ENCODE measurements around the gene MRC1.
"Not testable (repeated sequence)": the region's sequence is repeated elsewhere in the genome, so short reads cannot be mapped to it uniquely, and the experiment has no call there.

MRC1 gene

DNA sequence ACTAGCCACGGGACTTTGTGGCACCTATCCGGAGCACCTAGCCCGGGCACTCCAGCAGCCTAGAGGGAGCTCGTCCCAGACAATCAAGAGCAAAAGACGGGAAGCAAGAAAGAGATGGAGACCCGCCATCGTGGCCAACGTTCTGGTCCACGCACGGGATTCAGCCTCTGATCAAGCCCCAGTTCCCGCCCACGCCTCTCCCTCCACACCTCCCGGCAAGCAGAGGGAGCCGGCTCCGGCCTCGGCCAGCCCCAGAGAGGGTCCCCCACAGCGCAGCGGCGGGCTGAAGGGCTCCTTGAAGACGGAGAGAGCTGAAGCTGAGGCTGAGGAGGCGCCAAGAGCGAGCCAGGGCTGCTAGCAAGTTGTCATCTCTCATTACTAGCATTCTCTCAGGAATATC, 141.6 kb downstream of the MRC1 start:
- Histone ChIP-seq H3K9ac (ENCODE audit: low read length) (no peak overlapping the region), H2AFZ (ENCODE audit: low read length) (no peak overlapping the region), H3K4me3 (ENCODE audit: low read depth, low read length, poor library complexity, severe bottlenecking) (no peak overlapping the region), H3K27ac (ENCODE audit: low read depth, low read length, poor library complexity, severe bottlenecking) (no peak overlapping the region), H3K27me3 (ENCODE audit: insufficient read depth, low read length) (no peaks in the 10 kb centered on the region), H3K9me3 (ENCODE audit: low read length) (no peaks in the 10 kb centered on the region), H3K79me2 (ENCODE audit: insufficient read depth, low read length) (no peaks in the 10 kb centered on the region), H3K4me1 (ENCODE audit: insufficient read depth, low read length, severe bottlenecking) (no peaks in the 10 kb centered on the region), H3K4me2 (ENCODE audit: low read length) (no peak overlapping the region), H3F3A (ENCODE audit: insufficient read depth, low read length) (no peaks in the 10 kb centered on the region), H3K36me3 (ENCODE audit: insufficient read depth, low read length) (no peaks in the 10 kb centered on the region), H3K9me2 (ENCODE audit: low read depth, low read length) (no peaks in the 10 kb centered on the region), H4K20me1 (ENCODE audit: insufficient read depth, low read length) (no peaks in the 10 kb centered on the region)
- TF ChIP-seq, protein P1, sequence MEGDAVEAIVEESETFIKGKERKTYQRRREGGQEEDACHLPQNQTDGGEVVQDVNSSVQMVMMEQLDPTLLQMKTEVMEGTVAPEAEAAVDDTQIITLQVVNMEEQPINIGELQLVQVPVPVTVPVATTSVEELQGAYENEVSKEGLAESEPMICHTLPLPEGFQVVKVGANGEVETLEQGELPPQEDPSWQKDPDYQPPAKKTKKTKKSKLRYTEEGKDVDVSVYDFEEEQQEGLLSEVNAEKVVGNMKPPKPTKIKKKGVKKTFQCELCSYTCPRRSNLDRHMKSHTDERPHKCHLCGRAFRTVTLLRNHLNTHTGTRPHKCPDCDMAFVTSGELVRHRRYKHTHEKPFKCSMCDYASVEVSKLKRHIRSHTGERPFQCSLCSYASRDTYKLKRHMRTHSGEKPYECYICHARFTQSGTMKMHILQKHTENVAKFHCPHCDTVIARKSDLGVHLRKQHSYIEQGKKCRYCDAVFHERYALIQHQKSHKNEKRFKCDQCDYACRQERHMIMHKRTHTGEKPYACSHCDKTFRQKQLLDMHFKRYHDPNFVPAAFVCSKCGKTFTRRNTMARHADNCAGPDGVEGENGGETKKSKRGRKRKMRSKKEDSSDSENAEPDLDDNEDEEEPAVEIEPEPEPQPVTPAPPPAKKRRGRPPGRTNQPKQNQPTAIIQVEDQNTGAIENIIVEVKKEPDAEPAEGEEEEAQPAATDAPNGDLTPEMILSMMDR (IDR thresholded peaks at IDR 0.05; ENCODE audit: low read length), result no peak
- no peak for TF ChIP-seq EZH2 (IDR thresholded peaks at IDR 0.05; ENCODE audit: borderline replicate concordance, low read length)

GRCh38 chr10:17951868-17952371, 142.8 kb downstream of the MRC1 start, which contains the start of gene SLC39A12:
TSS of gene SLC39A12 (plus strand) at chr10:17951918. CDS start at chr10:17953277, 1,359 bp downstream.
- Histone ChIP-seq H3K4me2 (ENCODE audit: low read length) (no peak within 1 kb of the TSS), H3F3A (ENCODE audit: insufficient read depth, low read length) (no peaks in the 10 kb centered on the region), H3K4me3 (ENCODE audit: low read depth, low read length, poor library complexity, severe bottlenecking) (no peak within 1 kb of the TSS), H3K27me3 (ENCODE audit: insufficient read depth, low read length) (no peaks in the 10 kb centered on the region), H4K20me1 (ENCODE audit: insufficient read depth, low read length) (no peaks in the 10 kb centered on the region), H3K79me2 (ENCODE audit: insufficient read depth, low read length) (no peaks in the 10 kb centered on the region), H3K27ac (ENCODE audit: low read depth, low read length, poor library complexity, severe bottlenecking) (no peak within 1 kb of the TSS), H3K9ac (ENCODE audit: low read length) (no peak within 1 kb of the TSS), H3K4me1 (ENCODE audit: insufficient read depth, low read length, severe bottlenecking) (no peaks in the 10 kb centered on the region), H3K9me3 (ENCODE audit: low read length) (no peaks in the 10 kb centered on the region), H2AFZ (ENCODE audit: low read length) (no peak within 1 kb of the TSS), H3K9me2 (ENCODE audit: low read depth, low read length) (no peaks in the 10 kb centered on the region), H3K36me3 (ENCODE audit: insufficient read depth, low read length) (no peaks in the 10 kb centered on the region)
- no peak for TF ChIP-seq EZH2 (IDR thresholded peaks at IDR 0.05; ENCODE audit: borderline replicate concordance, low read length)
- TF ChIP-seq, protein P1 (IDR thresholded peaks at IDR 0.05; ENCODE audit: low read length), result no peak

DNA sequence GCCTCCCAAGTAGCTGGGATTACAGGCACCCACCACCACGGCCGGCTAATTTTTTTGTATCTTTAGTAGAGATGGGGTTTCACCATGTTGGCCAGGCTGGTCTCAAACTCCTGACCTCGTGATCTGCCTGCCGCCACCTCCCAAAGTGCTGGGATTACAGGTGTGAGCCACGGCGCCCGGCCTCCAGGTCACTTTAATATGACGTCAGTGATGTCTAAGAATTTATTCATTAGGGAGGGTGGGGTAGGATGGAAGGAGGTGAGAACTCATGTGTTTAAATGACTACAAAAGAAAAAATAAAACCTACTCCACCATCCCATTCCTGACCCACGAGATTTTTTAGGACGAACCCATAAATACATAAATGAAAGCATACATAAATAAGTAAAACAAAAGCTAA, 145.2 kb downstream of the MRC1 start:
- not testable (repeated sequence) for H3K9me3 ChIP-seq (ENCODE audit: low read length); H3K9me2 ChIP-seq (ENCODE audit: low read depth, low read length); H3K36me3 ChIP-seq (ENCODE audit: insufficient read depth, low read length); H3F3A ChIP-seq (ENCODE audit: insufficient read depth, low read length); H3K4me3 ChIP-seq (ENCODE audit: low read depth, low read length, poor library complexity, severe bottlenecking); H3K27ac ChIP-seq (ENCODE audit: low read depth, low read length, poor library complexity, severe bottlenecking); H3K9ac ChIP-seq (ENCODE audit: low read length); H3K79me2 ChIP-seq (ENCODE audit: insufficient read depth, low read length); H3K4me2 ChIP-seq (ENCODE audit: low read length); H2AFZ ChIP-seq (ENCODE audit: low read length); H3K27me3 ChIP-seq (ENCODE audit: insufficient read depth, low read length); H3K4me1 ChIP-seq (ENCODE audit: insufficient read depth, low read length, severe bottlenecking); H4K20me1 ChIP-seq (ENCODE audit: insufficient read depth, low read length)

- Histone ChIP-seq H3K4me3 (ENCODE audit: low read depth, low read length, poor library complexity, severe bottlenecking) (no peak overlapping the region), H3F3A (ENCODE audit: insufficient read depth, low read length) (no peaks in the 10 kb centered on the region), H3K79me2 (ENCODE audit: insufficient read depth, low read length) (no peaks in the 10 kb centered on the region), H2AFZ (ENCODE audit: low read length) (no peak overlapping the region), H3K9me3 (ENCODE audit: low read length) (no peaks in the 10 kb centered on the region), H3K9me2 (ENCODE audit: low read depth, low read length) (no peaks in the 10 kb centered on the region), H3K27me3 (ENCODE audit: insufficient read depth, low read length) (no peaks in the 10 kb centered on the region), H3K36me3 (ENCODE audit: insufficient read depth, low read length) (no peaks in the 10 kb centered on the region), H3K27ac (ENCODE audit: low read depth, low read length, poor library complexity, severe bottlenecking) (no peak overlapping the region), H4K20me1 (ENCODE audit: insufficient read depth, low read length) (no peaks in the 10 kb centered on the region), H3K4me1 (ENCODE audit: insufficient read depth, low read length, severe bottlenecking) (no peaks in the 10 kb centered on the region), H3K4me2 (ENCODE audit: low read length) (no peak overlapping the region), H3K9ac (ENCODE audit: low read length) (no peak overlapping the region)
- TF ChIP-seq, protein P1 (IDR thresholded peaks at IDR 0.05; ENCODE audit: low read length), result no peak
- no peak for TF ChIP-seq EZH2 (IDR thresholded peaks at IDR 0.05; ENCODE audit: borderline replicate concordance, low read length)
Measured at GRCh38 chr10:17954861-17955260, 145.7 kb downstream of the MRC1 start.

Data from OCI-LY1 (cell line).